Naive thymus-derived CD4-positive, alpha-beta T cell (primary cell): ENCODE measurements around the gene PDE9A. TPM values are rescaled to one million over a fixed set of nuclear protein-coding genes. Genes with fewer than 3 reads are reported as not detected.

ENCODE experiments used
- ATAC-seq: fragments of 150-1000 bp; cut with Tn5 transposase; 2 replicates; pipeline ENCODE4 v1.10.0; 2021; ENCODE audit warnings: mild to moderate bottlenecking, moderate library complexity
- CTCF ChIA-PET: fragments of 350-600 bp; sonication (Branson Sonifier 250); formaldehyde crosslinking; loops from one replicate; lab custom pipeline; 2021; ENCODE audit warnings: antibody characterized with exemption; lab: Charles Lee
- POLR2A ChIA-PET: fragments of 350-600 bp; sonication (Branson Sonifier 250); formaldehyde crosslinking; loops from one replicate; lab custom pipeline; 2021; ENCODE audit warnings: antibody characterized with exemption, inconsistent platforms; lab: Charles Lee
- DNase-seq, 9 donors: peaks; one replicate each; pipeline versions ENCODE4 v3.0.0 to v3.0.0-alpha.2; 2020 to 2022; ENCODE audit warnings: mixed read lengths in 1 of 9
- H3K27ac ChIP-seq: one replicate; pipeline ENCODE4 v1.7.0; 2013; ENCODE audit warnings: mild to moderate bottlenecking, low read depth, low read length, moderate library complexity
- H3K27me3 ChIP-seq, 2 donors: one replicate each; pipeline ENCODE4 v1.7.0; 2013; ENCODE audit warnings: low read length in 2 of 2, mild to moderate bottlenecking in 2 of 2, moderate library complexity in 2 of 2; ENCODE audit not compliant: control insufficient read depth in 2 of 2, insufficient read depth in 2 of 2
- H3K36me3 ChIP-seq, 3 experiments: 1 replicate in 2 of 3; 2 replicates in 1 of 3; pipeline ENCODE4 v1.7.0; 2013; ENCODE audit warnings: low read length in 3 of 3, mild to moderate bottlenecking in 3 of 3, moderate library complexity in 1 of 3; ENCODE audit not compliant: insufficient read depth in 3 of 3, control insufficient read depth in 2 of 3
- H3K4me1 ChIP-seq, 2 donors: one replicate each; pipeline ENCODE4 v1.7.0; 2013; ENCODE audit warnings: low read length in 2 of 2, mild to moderate bottlenecking in 2 of 2, moderate library complexity in 1 of 2; ENCODE audit not compliant: control insufficient read depth in 2 of 2, insufficient read depth in 2 of 2
- H3K4me3 ChIP-seq: 2 replicates; pipeline ENCODE4 v1.7.0; 2013; ENCODE audit warnings: mild to moderate bottlenecking, low read length
- H3K9me3 ChIP-seq, 3 experiments: 1 replicate in 2 of 3; 2 replicates in 1 of 3; pipeline ENCODE4 v1.7.0; 2013; ENCODE audit warnings: low read length in 3 of 3; ENCODE audit not compliant: control insufficient read depth in 2 of 3
- H3K27ac Mint-ChIP-seq, 9 donors: one replicate each; pipeline ENCODE4 v1.8.0; 2020 to 2022; ENCODE audit warnings: mixed read lengths in 9 of 9, mild to moderate bottlenecking in 8 of 9, moderate library complexity in 5 of 9, inconsistent platforms in 2 of 9
- H3K27me3 Mint-ChIP-seq, 5 donors: one replicate each; pipeline ENCODE4 v1.8.0; 2021 to 2022; ENCODE audit warnings: mixed read lengths in 5 of 5, mild to moderate bottlenecking in 1 of 5
- H3K36me3 Mint-ChIP-seq, 5 donors: one replicate each; pipeline ENCODE4 v1.8.0; 2020 to 2022; ENCODE audit warnings: mixed read lengths in 5 of 5, mild to moderate bottlenecking in 3 of 5, inconsistent platforms in 1 of 5
- H3K4me1 Mint-ChIP-seq, 7 donors: one replicate each; pipeline ENCODE4 v1.8.0; 2020 to 2022; ENCODE audit warnings: mixed read lengths in 7 of 7, mild to moderate bottlenecking in 3 of 7, inconsistent platforms in 1 of 7
- H3K4me3 Mint-ChIP-seq, 10 donors: one replicate each; pipeline ENCODE4 v1.8.0; 2020 to 2022; ENCODE audit warnings: mild to moderate bottlenecking in 10 of 10, mixed read lengths in 10 of 10, moderate library complexity in 6 of 10, inconsistent platforms in 2 of 10
- H3K9me3 Mint-ChIP-seq, 11 donors: one replicate each; pipeline ENCODE4 v1.8.0; 2020 to 2022; ENCODE audit warnings: mixed read lengths in 11 of 11, mild to moderate bottlenecking in 4 of 11, inconsistent platforms in 1 of 11, moderate library complexity in 1 of 11
- intact Hi-C, 2 donors: fragments of 100-400 bp; cut with micrococcal nuclease; formaldehyde crosslinking; loops; one replicate each; pipeline ENCODE4 v1.15.1; 2023
- polyA plus RNA-seq, 2 donors: library from polyadenylated mRNA; unstranded; fragments of 300-500 nt; fragmentation: Illumina TruSeq; gene quantifications; one replicate each; pipeline ENCODE4 v1.2.3, GENCODE V29; 2021
- total RNA-seq, 6 experiments: library from RNA in 5 of 6; stranded (reverse) in 5 of 6; gene quantifications; 1 replicate in 5 of 6; 2 replicates in 1 of 6; pipeline ENCODE4 v1.2.3 and lab custom pipeline; 2021 to 2026

Gene PDE9A
- total and polyA plus RNA-seq, 7 experiments from 2014 or later = 5.9 to 18.4 (median 14.7) TPM

GRCh38 chr21:42654913-42655795 is 1.7 kb downstream of the PDE9A start:
- peak in 4 of 9 donors; percentile 29 to 42 (median 36) for DNase-seq
- Histone ChIP-seq H3K9me3 (no peaks in the 10 kb centered on the region), H3K36me3 (no peaks in the 10 kb centered on the region), H3K4me3 (peak overlapping the region; percentile 61), H3K4me1 (peaks cover 0 to 15% of the 10 kb centered on the region in 2 donors), H3K27me3 (peaks cover 0 to 4% of the 10 kb centered on the region in 2 donors), H3K27ac (peak overlapping the region; percentile 67)
- Mint-ChIP-seq H3K36me3 (no peaks in the 10 kb centered on the region), H3K4me1 (peaks cover 19 to 34% (median 30%) of the 10 kb centered on the region in 7 donors), H3K9me3 (no peaks in the 10 kb centered on the region), H3K27ac (peak overlapping the region in 8 of 9 donors; percentile 29 to 93 (median 77)), H3K4me3 (peak overlapping the region; percentile 62 to 93 (median 87)), H3K27me3 (peaks cover 0 to 47% (median 0%) of the 10 kb centered on the region in 5 donors)
- ATAC-seq = no peak
- CTCF ChIA-PET = interaction anchor here (0.6 to 1.2 kb wide), 3 partner anchors 91 to 163 kb away, joined by 3 to 4 read pairs (median 3); no protein-coding TSS in a partner anchor
- intact Hi-C loops = loop anchor here (1.0 to 5.0 kb wide), 6 partner anchors 30 to 178 kb away; no protein-coding TSS in a partner anchor
- POLR2A ChIA-PET = interaction anchor here (0.6 to 2.3 kb wide), 12 partner anchors 10 to 796 kb away, joined by 3 to 11 read pairs (median 3); no protein-coding TSS in a partner anchor

- Histone ChIP-seq H3K27me3 (peaks cover 0 to 4% of the 10 kb centered on the region in 2 donors), H3K27ac (no peak overlapping the region), H3K4me3 (no peak overlapping the region), H3K4me1 (peaks cover 0 to 15% of the 10 kb centered on the region in 2 donors), H3K36me3 (no peaks in the 10 kb centered on the region), H3K9me3 (no peaks in the 10 kb centered on the region)
- H3K4me3 Mint-ChIP-seq = peak overlapping the region in 9 of 10 donors; percentile 65 to 93 (median 86)
- intact Hi-C loops = loop anchor here (2.0 kb wide), 2 partner anchors 29 to 91 kb away; no protein-coding TSS in a partner anchor
- POLR2A ChIA-PET = interaction anchor here (0.7 to 2.3 kb wide), 6 partner anchors 10 to 127 kb away, joined by 3 to 11 read pairs (median 4); no protein-coding TSS in a partner anchor
- ATAC-seq = no peak
- peaks cover 19 to 34% (median 30%) of the 10 kb centered on the region in 7 donors for H3K4me1 Mint-ChIP-seq
- no peaks in the 10 kb centered on the region for H3K9me3 Mint-ChIP-seq
- H3K27me3 Mint-ChIP-seq = peaks cover 0 to 47% (median 0%) of the 10 kb centered on the region in 5 donors
- H3K27ac Mint-ChIP-seq = peak overlapping the region in 8 of 9 donors; percentile 32 to 93 (median 70)
- CTCF ChIA-PET = no interaction called here
- no peak for DNase-seq
- H3K36me3 Mint-ChIP-seq = no peaks in the 10 kb centered on the region
Observed at GRCh38 chr21:42655796-42656770, 2.7 kb downstream of the PDE9A start.

- no peaks in the 10 kb centered on the region for H3K9me3 ChIP-seq
- no peak for DNase-seq
- POLR2A ChIA-PET = no interaction called here
Observed at GRCh38 chr21:42656872-42657271, 3.5 kb downstream of the PDE9A start.

GRCh38 chr21:42657676-42658319 is 4.4 kb downstream of the PDE9A start:
- Histone ChIP-seq H3K27ac (no peak overlapping the region), H3K9me3 (no peaks in the 10 kb centered on the region), H3K4me1 (peaks cover 0 to 15% of the 10 kb centered on the region in 2 donors), H3K27me3 (peaks cover 0 to 4% of the 10 kb centered on the region in 2 donors), H3K4me3 (no peak overlapping the region), H3K36me3 (peaks cover 0 to 5% (median 0%) of the 10 kb centered on the region in 3 experiments)
- no peak for ATAC-seq
- CTCF ChIA-PET = no interaction called here
- intact Hi-C loops = no loop called here
- H3K27me3 Mint-ChIP-seq = peaks cover 0 to 31% (median 0%) of the 10 kb centered on the region in 5 donors
- no peaks in the 10 kb centered on the region for H3K9me3 Mint-ChIP-seq
- POLR2A ChIA-PET = no interaction called here
- no peak overlapping the region for H3K4me3 Mint-ChIP-seq
- peaks cover 19 to 33% (median 30%) of the 10 kb centered on the region in 7 donors for H3K4me1 Mint-ChIP-seq
- DNase-seq = no peak
- no peaks in the 10 kb centered on the region for H3K36me3 Mint-ChIP-seq
- peak overlapping the region in 1 of 9 donors; percentile 16 for H3K27ac Mint-ChIP-seq

More at GRCh38 chr21:42656872-42657271, 3.5 kb downstream of the PDE9A start:
- Histone ChIP-seq H3K4me1 (peaks cover 0 to 15% of the 10 kb centered on the region in 2 donors), H3K4me3 (no peak overlapping the region), H3K27me3 (peaks cover 0 to 4% of the 10 kb centered on the region in 2 donors), H3K36me3 (no peaks in the 10 kb centered on the region), H3K27ac (no peak overlapping the region)
- CTCF ChIA-PET = no interaction called here
- no peak for ATAC-seq
- peak overlapping the region in 2 of 10 donors; percentile 16 to 68 for H3K4me3 Mint-ChIP-seq
- H3K27me3 Mint-ChIP-seq = peaks cover 0 to 40% (median 0%) of the 10 kb centered on the region in 5 donors
- intact Hi-C loops = no loop called here
- H3K36me3 Mint-ChIP-seq = no peaks in the 10 kb centered on the region
- peak overlapping the region in 6 of 9 donors; percentile 32 to 73 (median 68) for H3K27ac Mint-ChIP-seq
- no peaks in the 10 kb centered on the region for H3K9me3 Mint-ChIP-seq
- H3K4me1 Mint-ChIP-seq = peaks cover 19 to 34% (median 30%) of the 10 kb centered on the region in 7 donors

GRCh38 chr21:42658320-42659105 is 5.1 kb downstream of the PDE9A start:
- Histone ChIP-seq H3K27ac (no peak overlapping the region), H3K4me1 (peaks cover 0 to 15% of the 10 kb centered on the region in 2 donors), H3K27me3 (peaks cover 0 to 4% of the 10 kb centered on the region in 2 donors), H3K4me3 (no peak overlapping the region), H3K9me3 (no peaks in the 10 kb centered on the region), H3K36me3 (peaks cover 0 to 9% (median 0%) of the 10 kb centered on the region in 3 experiments)
- no peak for DNase-seq
- CTCF ChIA-PET = no interaction called here
- POLR2A ChIA-PET = interaction anchor here (1.0 kb wide), 1 partner anchor 17 kb away, joined by 3 read pairs; no protein-coding TSS in a partner anchor
- intact Hi-C loops = no loop called here
- no peaks in the 10 kb centered on the region for H3K36me3 Mint-ChIP-seq
- no peaks in the 10 kb centered on the region for H3K9me3 Mint-ChIP-seq
- H3K27ac Mint-ChIP-seq = peak overlapping the region in 6 of 9 donors; percentile 3 to 76 (median 53)
- peak overlapping the region in 1 of 10 donors; percentile 7 for H3K4me3 Mint-ChIP-seq
- peaks cover 15 to 32% (median 27%) of the 10 kb centered on the region in 7 donors for H3K4me1 Mint-ChIP-seq
- ATAC-seq = no peak
- H3K27me3 Mint-ChIP-seq = peaks cover 0 to 27% (median 0%) of the 10 kb centered on the region in 5 donors
